Activated T-cell treated with anti-CD3 and anti-CD28 coated beads, Interleukin-2, amount 50 U/mL, for 24 hours (primary cell): Measurements from ENCODE around the gene FARP2.

Experiments used
- DNase-seq: peaks from one replicate; pipeline ENCODE4 v3.0.0-alpha.2; 2020
- H3K27ac Mint-ChIP-seq: 2 replicates; pipeline ENCODE4 v1.8.0; 2020; ENCODE audit warnings: mild to moderate bottlenecking, mixed read lengths
- H3K27me3 Mint-ChIP-seq: 2 replicates; pipeline ENCODE4 v1.8.0; 2020; ENCODE audit warnings: mixed read lengths
- H3K36me3 Mint-ChIP-seq: 2 replicates; pipeline ENCODE4 v1.8.0; 2020; ENCODE audit warnings: low read depth, mixed read lengths
- H3K4me1 Mint-ChIP-seq: 2 replicates; pipeline ENCODE4 v1.8.0; 2020; ENCODE audit warnings: low read depth, mixed read lengths
- H3K4me3 Mint-ChIP-seq: 2 replicates; pipeline ENCODE4 v1.8.0; 2020; ENCODE audit warnings: mild to moderate bottlenecking, moderate library complexity, mixed read lengths
- H3K9me3 Mint-ChIP-seq: 2 replicates; pipeline ENCODE4 v1.8.0; 2020; ENCODE audit warnings: mixed read lengths

The FARP2 gene

GRCh38 chr2:241355983-241356870 lies at the start of gene FARP2:
FARP2 (plus strand) TSS chr2:241356285; CDS start chr2:241373108, 16,823 bp downstream.
- H3K36me3 Mint-ChIP-seq: peaks cover 42% of the 10 kb centered on the region
- no peaks in the 10 kb centered on the region for H3K9me3 Mint-ChIP-seq
- H3K27me3 Mint-ChIP-seq: no peaks in the 10 kb centered on the region
- H3K4me3 Mint-ChIP-seq: peak within 1 kb of the TSS; percentile 85
- H3K27ac Mint-ChIP-seq: peak within 1 kb of the TSS; percentile 94
- peaks cover 46% of the 10 kb centered on the region for H3K4me1 Mint-ChIP-seq
- DNase-seq: peak; percentile 97

- no peak for DNase-seq
- no peak overlapping the region for H3K4me3 Mint-ChIP-seq
- H3K27ac Mint-ChIP-seq: no peak overlapping the region
These were observed 49.0 kb upstream of the FARP2 start for GRCh38 chr2:241307055-241307454.

GRCh38 chr2:241308267-241308666 lies 47.8 kb upstream of the FARP2 start:
- no peak overlapping the region for H3K4me3 Mint-ChIP-seq
- H3K9me3 Mint-ChIP-seq: no peaks in the 10 kb centered on the region
- H3K27me3 Mint-ChIP-seq: no peaks in the 10 kb centered on the region
- DNase-seq: no peak
- peaks cover 81% of the 10 kb centered on the region for H3K4me1 Mint-ChIP-seq
- peaks cover 48% of the 10 kb centered on the region for H3K36me3 Mint-ChIP-seq
- H3K27ac Mint-ChIP-seq: peak overlapping the region; percentile 44

More at GRCh38 chr2:241307055-241307454, 49.0 kb upstream of the FARP2 start:
- Mint-ChIP-seq H3K9me3 (no peaks in the 10 kb centered on the region), H3K27me3 (no peaks in the 10 kb centered on the region), H3K36me3 (peaks cover 38% of the 10 kb centered on the region), H3K4me1 (peaks cover 81% of the 10 kb centered on the region)

GRCh38 chr2:241308832-241309500 lies 47.1 kb upstream of the FARP2 start:
- Mint-ChIP-seq H3K4me3 (peak overlapping the region; percentile 50), H3K36me3 (peaks cover 55% of the 10 kb centered on the region), H3K27ac (peak overlapping the region; percentile 91), H3K9me3 (no peaks in the 10 kb centered on the region), H3K27me3 (no peaks in the 10 kb centered on the region), H3K4me1 (peaks cover 81% of the 10 kb centered on the region)
- no peak for DNase-seq

- Mint-ChIP-seq H3K9me3 (no peaks in the 10 kb centered on the region), H3K27me3 (no peaks in the 10 kb centered on the region), H3K4me3 (peak overlapping the region; percentile 50), H3K36me3 (peaks cover 58% of the 10 kb centered on the region), H3K4me1 (peaks cover 79% of the 10 kb centered on the region), H3K27ac (peak overlapping the region; percentile 91)
- peak; percentile 68 for DNase-seq
These were observed 46.4 kb upstream of the FARP2 start for GRCh38 chr2:241309684-241310117.

- no peaks in the 10 kb centered on the region for H3K27me3 Mint-ChIP-seq
- peaks cover 55% of the 10 kb centered on the region for H3K36me3 Mint-ChIP-seq
- H3K4me3 Mint-ChIP-seq: no peak overlapping the region
- DNase-seq: no peak
- H3K9me3 Mint-ChIP-seq: no peaks in the 10 kb centered on the region
- peak overlapping the region; percentile 56 for H3K27ac Mint-ChIP-seq
- H3K4me1 Mint-ChIP-seq: peaks cover 69% of the 10 kb centered on the region
These were observed 45.0 kb upstream of the FARP2 start for GRCh38 chr2:241310917-241311566.

- Mint-ChIP-seq H3K27me3 (no peaks in the 10 kb centered on the region), H3K36me3 (peaks cover 61% of the 10 kb centered on the region), H3K4me3 (no peak overlapping the region), H3K9me3 (no peaks in the 10 kb centered on the region), H3K27ac (peak overlapping the region; percentile 0), H3K4me1 (peaks cover 72% of the 10 kb centered on the region)
- no peak for DNase-seq
These were observed 44.0 kb upstream of the FARP2 start for GRCh38 chr2:241312082-241312481.

- H3K9me3 Mint-ChIP-seq: no peaks in the 10 kb centered on the region
- no peak for DNase-seq
- peak overlapping the region; percentile 100 for H3K27ac Mint-ChIP-seq
These were observed 42.5 kb upstream of the FARP2 start for GRCh38 chr2:241313543-241314095.

GRCh38 chr2:241314226-241315092 lies 41.6 kb upstream of the FARP2 start:
- DNase-seq: no peak
- H3K9me3 Mint-ChIP-seq: no peaks in the 10 kb centered on the region
- peak overlapping the region; percentile 100 for H3K4me3 Mint-ChIP-seq
- peaks cover 73% of the 10 kb centered on the region for H3K4me1 Mint-ChIP-seq
- peak overlapping the region; percentile 100 for H3K27ac Mint-ChIP-seq
- no peaks in the 10 kb centered on the region for H3K27me3 Mint-ChIP-seq
- peaks cover 66% of the 10 kb centered on the region for H3K36me3 Mint-ChIP-seq

More at GRCh38 chr2:241313543-241314095, 42.5 kb upstream of the FARP2 start:
- Mint-ChIP-seq H3K4me3 (peak overlapping the region; percentile 100), H3K4me1 (peaks cover 74% of the 10 kb centered on the region), H3K27me3 (no peaks in the 10 kb centered on the region), H3K36me3 (peaks cover 66% of the 10 kb centered on the region)

GRCh38 chr2:241315093-241315878 lies 40.8 kb upstream of the FARP2 start, which contains the start of gene HDLBP:
HDLBP (minus strand) TSS chr2:241315672; CDS start chr2:241266869, 48,803 bp downstream.
- H3K36me3 Mint-ChIP-seq: peaks cover 74% of the 10 kb centered on the region
- H3K27ac Mint-ChIP-seq: peak within 1 kb of the TSS; percentile 100
- H3K4me1 Mint-ChIP-seq: peaks cover 73% of the 10 kb centered on the region
- no peaks in the 10 kb centered on the region for H3K9me3 Mint-ChIP-seq
- no peaks in the 10 kb centered on the region for H3K27me3 Mint-ChIP-seq
- H3K4me3 Mint-ChIP-seq: peak within 1 kb of the TSS; percentile 100
- peak; percentile 100 for DNase-seq

- H3K4me3 Mint-ChIP-seq: peak within 1 kb of the TSS; percentile 100
- H3K36me3 Mint-ChIP-seq: peaks cover 80% of the 10 kb centered on the region
These were observed 40.0 kb upstream of the FARP2 start, which contains the start of gene SEPTIN2 for GRCh38 chr2:241315879-241316631. SEPTIN2 (plus strand) TSS chr2:241315925; CDS start chr2:241324233, 8,308 bp downstream.

GRCh38 chr2:241316825-241317224 lies 39.3 kb upstream of the FARP2 start:
- Mint-ChIP-seq H3K27ac (peak overlapping the region; percentile 100), H3K36me3 (peaks cover 86% of the 10 kb centered on the region), H3K27me3 (no peaks in the 10 kb centered on the region), H3K9me3 (no peaks in the 10 kb centered on the region), H3K4me3 (peak overlapping the region; percentile 100), H3K4me1 (peaks cover 73% of the 10 kb centered on the region)
- DNase-seq: no peak

More at GRCh38 chr2:241315879-241316631, 40.0 kb upstream of the FARP2 start, which contains the start of gene SEPTIN2:
- Mint-ChIP-seq H3K9me3 (no peaks in the 10 kb centered on the region), H3K4me1 (peaks cover 73% of the 10 kb centered on the region), H3K27me3 (no peaks in the 10 kb centered on the region), H3K27ac (peak within 1 kb of the TSS; percentile 100)
- no peak for DNase-seq
